Dendritic cell treated with granulocyte-macrophage colony-stimulating factor and Interleukin-4, amounts not matched to agents 40 ng/mL and 50 ng/mL, for 4 days (primary cell): ENCODE data around the gene PHF23.

Experiments
- H3K27ac Mint-ChIP-seq: one replicate; pipeline ENCODE4 v1.8.0; 2022; ENCODE audit warnings: mild to moderate bottlenecking, mixed read lengths
- H3K27me3 Mint-ChIP-seq: one replicate; pipeline ENCODE4 v1.8.0; 2022; ENCODE audit warnings: mild to moderate bottlenecking, mixed read lengths
- H3K36me3 Mint-ChIP-seq: one replicate; pipeline ENCODE4 v1.8.0; 2022; ENCODE audit warnings: low read depth, mixed read lengths
- H3K4me1 Mint-ChIP-seq: one replicate; pipeline ENCODE4 v1.8.0; 2022; ENCODE audit warnings: low read depth, mixed read lengths
- H3K4me3 Mint-ChIP-seq: one replicate; pipeline ENCODE4 v1.8.0; 2022; ENCODE audit warnings: mild to moderate bottlenecking, moderate library complexity, mixed read lengths
- H3K9me3 Mint-ChIP-seq: one replicate; pipeline ENCODE4 v1.8.0; 2022; ENCODE audit warnings: mixed read lengths
- intact Hi-C: fragments of 100-400 bp; cut with micrococcal nuclease; formaldehyde crosslinking; loops from one replicate; pipeline ENCODE4 v1.15.0; 2022

The PHF23 gene

DNA sequence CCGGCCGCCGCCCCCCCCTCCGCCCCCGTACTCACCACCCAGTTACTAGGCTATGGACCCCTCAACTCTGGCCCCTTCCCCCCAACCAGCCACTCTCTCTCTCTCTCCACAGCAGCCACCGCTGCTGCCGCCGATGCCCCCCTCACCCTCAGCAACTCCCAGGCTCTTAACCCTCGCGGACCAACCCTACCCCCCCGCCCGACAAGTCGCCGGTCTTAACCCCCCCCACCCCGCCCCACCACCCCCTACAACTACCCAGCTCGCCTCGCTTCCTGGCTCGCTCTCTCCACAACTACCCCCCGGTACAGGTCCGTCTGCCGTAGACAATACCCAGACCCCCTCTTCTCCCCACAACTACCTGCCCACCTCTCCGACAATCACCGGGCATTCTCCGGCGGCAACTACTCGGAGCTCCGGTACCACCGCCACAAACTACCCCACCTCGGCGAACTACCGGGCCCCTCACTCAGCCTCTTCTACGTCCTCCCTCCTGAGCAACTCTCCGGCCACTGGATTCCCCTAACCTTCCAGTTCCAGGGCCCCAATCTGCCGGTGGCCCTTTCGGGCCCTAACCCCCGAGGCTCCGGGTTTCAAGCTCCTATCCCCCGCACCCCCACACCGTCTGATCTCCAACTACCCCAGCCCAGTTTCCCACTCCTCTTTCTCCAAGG lies 702 bp downstream of the PHF23 start:
- peaks cover 60% of the 10 kb centered on the region for H3K4me1 Mint-ChIP-seq
- H3K9me3 Mint-ChIP-seq = no peaks in the 10 kb centered on the region
- H3K27ac Mint-ChIP-seq = peak overlapping the region; percentile 98
- H3K27me3 Mint-ChIP-seq = no peaks in the 10 kb centered on the region
- peak overlapping the region; percentile 98 for H3K4me3 Mint-ChIP-seq
- H3K36me3 Mint-ChIP-seq = peaks cover 98% of the 10 kb centered on the region
- intact Hi-C loops = no loop called here

GRCh38 chr17:7237761-7238419 lies 1.4 kb downstream of the PHF23 start:
- Mint-ChIP-seq H3K27me3 (no peaks in the 10 kb centered on the region), H3K4me1 (peaks cover 61% of the 10 kb centered on the region), H3K9me3 (no peaks in the 10 kb centered on the region), H3K36me3 (peaks cover 91% of the 10 kb centered on the region), H3K27ac (peak overlapping the region; percentile 98), H3K4me3 (peak overlapping the region; percentile 98)
- intact Hi-C loops = no loop called here

- no peaks in the 10 kb centered on the region for H3K27me3 Mint-ChIP-seq
- H3K9me3 Mint-ChIP-seq = peaks cover under 1% of the 10 kb centered on the region
- peak overlapping the region; percentile 98 for H3K27ac Mint-ChIP-seq
- H3K4me1 Mint-ChIP-seq = peaks cover 67% of the 10 kb centered on the region
- peak overlapping the region; percentile 98 for H3K4me3 Mint-ChIP-seq
- intact Hi-C loops = no loop called here
- peaks cover 87% of the 10 kb centered on the region for H3K36me3 Mint-ChIP-seq
These were observed 1.9 kb downstream of the PHF23 start for GRCh38 chr17:7237266-7237760.

DNA sequence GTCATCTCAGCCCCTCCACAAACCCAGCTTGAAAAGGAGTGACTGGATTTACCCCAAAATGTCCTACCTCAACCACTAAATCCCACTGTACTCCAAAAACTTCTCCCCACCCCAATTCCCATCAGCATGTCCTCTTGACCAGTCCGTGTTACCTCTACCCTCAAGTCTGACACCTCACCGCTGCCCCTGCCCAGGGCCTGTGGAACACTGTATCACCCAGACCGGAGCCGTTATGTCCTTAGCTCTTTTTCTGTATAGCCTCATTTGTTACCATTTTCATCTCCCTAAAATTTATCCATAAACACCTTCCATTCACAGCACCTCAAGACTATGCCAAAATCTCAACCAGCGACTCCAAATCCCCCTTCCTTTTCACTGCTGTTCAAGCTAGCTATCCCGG lies 2.4 kb downstream of the PHF23 start:
- intact Hi-C loops = no loop called here
- Mint-ChIP-seq H3K4me1 (peaks cover 72% of the 10 kb centered on the region), H3K36me3 (peaks cover 87% of the 10 kb centered on the region), H3K27me3 (no peaks in the 10 kb centered on the region), H3K4me3 (peak overlapping the region; percentile 98), H3K9me3 (peaks cover 6% of the 10 kb centered on the region), H3K27ac (peak overlapping the region; percentile 98)

- Mint-ChIP-seq H3K27me3 (no peaks in the 10 kb centered on the region), H3K4me1 (peaks cover 74% of the 10 kb centered on the region), H3K9me3 (peaks cover 7% of the 10 kb centered on the region), H3K36me3 (peaks cover 81% of the 10 kb centered on the region), H3K4me3 (peak overlapping the region; percentile 32), H3K27ac (peak overlapping the region; percentile 98)
- intact Hi-C loops = loop anchor here (2.0 kb wide), 1 partner anchor 17 kb away; the partner anchor contains the start of genes ACADVL and DLG4
These were observed 3.3 kb downstream of the PHF23 start for GRCh38 chr17:7235693-7236665.

GRCh38 chr17:7234083-7234951 lies 4.9 kb downstream of the PHF23 start, which contains the start of gene DVL2:
DVL2 (minus strand) TSS chr17:7234517; CDS start chr17:7234262, 255 bp downstream.
- peaks cover 7% of the 10 kb centered on the region for H3K9me3 Mint-ChIP-seq
- no peaks in the 10 kb centered on the region for H3K27me3 Mint-ChIP-seq
- H3K36me3 Mint-ChIP-seq = peaks cover 83% of the 10 kb centered on the region
- intact Hi-C loops = loop anchor here (2.0 kb wide), 1 partner anchor 16 kb away; the partner anchor contains the start of genes ACADVL and DLG4
- peaks cover 70% of the 10 kb centered on the region for H3K4me1 Mint-ChIP-seq
- peak within 1 kb of the TSS; percentile 94 for H3K4me3 Mint-ChIP-seq
- peak within 1 kb of the TSS; percentile 98 for H3K27ac Mint-ChIP-seq

- H3K36me3 Mint-ChIP-seq = peaks cover 83% of the 10 kb centered on the region
- peak overlapping the region; percentile 94 for H3K4me3 Mint-ChIP-seq
- peaks cover 70% of the 10 kb centered on the region for H3K4me1 Mint-ChIP-seq
- H3K27ac Mint-ChIP-seq = peak overlapping the region; percentile 98
- intact Hi-C loops = loop anchor here (2.0 kb wide), 1 partner anchor 15 kb away; the partner anchor contains the start of genes ACADVL and DLG4
- H3K9me3 Mint-ChIP-seq = peaks cover 7% of the 10 kb centered on the region
- no peaks in the 10 kb centered on the region for H3K27me3 Mint-ChIP-seq
These were observed 5.6 kb downstream of the PHF23 start for GRCh38 chr17:7233701-7234082.

GRCh38 chr17:7232114-7232513 lies 7.1 kb downstream of the PHF23 start:
- Mint-ChIP-seq H3K9me3 (peaks cover 7% of the 10 kb centered on the region), H3K27me3 (no peaks in the 10 kb centered on the region), H3K4me3 (no peak overlapping the region), H3K4me1 (peaks cover 64% of the 10 kb centered on the region), H3K36me3 (peaks cover 83% of the 10 kb centered on the region), H3K27ac (no peak overlapping the region)
- intact Hi-C loops = no loop called here

DNA sequence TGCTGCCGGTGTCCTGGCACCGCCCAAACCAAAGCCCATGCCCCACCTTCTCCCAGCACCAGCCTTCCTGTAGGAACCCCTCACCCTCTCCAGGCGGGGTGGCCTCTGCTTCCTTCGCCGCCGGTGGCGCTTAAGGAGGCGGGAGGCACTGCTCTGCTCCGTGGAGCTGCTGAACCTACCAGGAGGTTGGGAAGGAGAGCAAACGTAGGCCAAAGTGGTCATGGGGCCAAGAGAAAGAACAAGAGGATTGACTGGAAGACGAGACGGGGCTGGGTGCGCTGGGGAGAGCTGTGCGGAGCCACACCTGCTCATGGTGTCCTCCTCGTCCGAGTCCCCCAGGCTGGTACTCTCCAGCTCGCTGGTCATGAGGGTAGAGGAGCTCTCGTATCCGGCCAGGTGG lies 9.8 kb downstream of the PHF23 start:
- H3K4me3 Mint-ChIP-seq = no peak overlapping the region
- H3K27me3 Mint-ChIP-seq = no peaks in the 10 kb centered on the region
- peaks cover 38% of the 10 kb centered on the region for H3K4me1 Mint-ChIP-seq
- H3K27ac Mint-ChIP-seq = no peak overlapping the region
- intact Hi-C loops = no loop called here
- H3K9me3 Mint-ChIP-seq = peaks cover 7% of the 10 kb centered on the region
- peaks cover 83% of the 10 kb centered on the region for H3K36me3 Mint-ChIP-seq

- H3K27me3 Mint-ChIP-seq = no peaks in the 10 kb centered on the region
- H3K4me3 Mint-ChIP-seq = no peak overlapping the region
- H3K4me1 Mint-ChIP-seq = peaks cover 36% of the 10 kb centered on the region
- peaks cover 7% of the 10 kb centered on the region for H3K9me3 Mint-ChIP-seq
- intact Hi-C loops = no loop called here
- no peak overlapping the region for H3K27ac Mint-ChIP-seq
- peaks cover 83% of the 10 kb centered on the region for H3K36me3 Mint-ChIP-seq
These were observed 10.3 kb downstream of the PHF23 start for GRCh38 chr17:7228920-7229319.

DNA sequence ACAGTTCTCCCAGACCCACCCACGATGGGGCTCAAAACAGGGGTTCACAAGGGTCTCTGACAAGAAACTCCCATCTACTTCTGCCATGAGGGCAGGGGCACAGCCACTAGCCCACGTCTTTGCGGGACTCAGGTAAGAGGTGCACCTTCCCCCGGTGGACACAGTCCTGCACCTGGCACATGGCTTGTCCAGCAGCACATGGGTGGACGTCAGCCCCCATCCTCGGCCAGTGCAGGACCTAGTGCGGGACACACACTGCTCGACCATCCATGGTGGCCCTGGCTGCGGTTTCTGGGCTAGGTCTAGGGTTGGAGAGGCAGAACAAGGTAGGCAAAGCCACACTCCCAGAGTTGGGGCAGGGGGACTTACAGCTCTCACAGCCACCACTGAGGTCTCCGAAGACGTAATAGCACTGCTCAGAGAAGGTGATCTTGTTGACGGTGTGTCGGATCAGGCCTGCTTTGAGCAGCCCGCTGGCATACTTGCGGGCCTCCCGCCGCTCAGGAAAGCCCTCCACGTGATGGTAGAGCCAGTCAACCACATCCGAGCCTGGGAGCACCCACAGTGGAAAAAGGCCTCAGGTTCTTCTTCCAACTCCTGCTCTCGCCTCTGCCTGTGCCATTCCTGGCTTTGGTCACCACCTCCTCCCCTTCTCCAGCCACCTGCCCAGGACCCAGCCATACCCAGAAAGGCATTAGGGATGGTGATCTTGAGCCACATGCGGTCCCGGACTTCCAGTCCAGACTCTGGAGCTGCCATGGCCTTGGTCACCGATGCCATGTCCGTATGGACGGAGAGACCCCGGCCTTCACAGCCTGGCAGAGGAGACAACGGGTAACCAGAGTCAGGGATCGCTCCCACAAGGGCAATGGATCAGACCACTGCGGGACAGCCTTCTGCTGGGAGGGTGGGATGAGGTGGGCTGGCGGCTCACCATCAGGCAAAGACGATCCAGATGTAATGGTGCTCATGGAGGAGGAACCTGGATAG lies 12.2 kb downstream of the PHF23 start:
- Mint-ChIP-seq H3K4me1 (peaks cover 20% of the 10 kb centered on the region), H3K4me3 (no peak overlapping the region), H3K27ac (peak overlapping the region; percentile 25), H3K9me3 (peaks cover 3% of the 10 kb centered on the region), H3K27me3 (no peaks in the 10 kb centered on the region), H3K36me3 (peaks cover 94% of the 10 kb centered on the region)
- intact Hi-C loops = no loop called here

DNA sequence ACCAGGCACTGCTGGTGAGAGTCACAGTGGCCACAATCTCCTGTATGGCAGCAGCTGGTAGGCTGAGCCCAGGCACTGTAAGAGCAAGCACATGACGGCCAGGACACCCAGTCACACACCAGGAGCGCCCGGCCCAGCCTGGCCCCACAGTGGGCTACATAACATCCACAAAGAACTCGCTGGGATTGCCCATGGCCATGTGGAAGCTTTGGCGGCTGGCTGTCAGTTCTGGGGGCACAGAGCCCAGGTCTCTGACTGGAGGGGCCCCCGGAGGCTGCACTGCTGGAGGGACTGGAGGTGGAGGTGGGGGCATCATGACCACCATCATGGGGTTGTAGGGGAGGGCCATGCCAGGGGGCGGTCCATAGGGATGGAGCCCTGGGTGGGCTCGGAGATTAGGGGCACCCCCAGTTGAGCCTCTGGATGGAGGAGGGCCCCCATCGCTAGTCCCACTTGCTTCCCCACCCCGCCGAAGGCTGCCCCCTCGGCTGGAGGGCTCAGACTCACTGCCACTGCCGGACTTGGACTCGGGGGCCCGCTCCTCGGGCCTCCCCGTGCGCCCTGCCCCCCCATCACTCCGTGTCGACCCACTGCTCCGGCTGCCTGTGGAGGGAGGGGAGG lies 13.4 kb downstream of the PHF23 start:
- intact Hi-C loops = no loop called here
- H3K9me3 Mint-ChIP-seq = no peaks in the 10 kb centered on the region
- no peaks in the 10 kb centered on the region for H3K27me3 Mint-ChIP-seq
- H3K4me1 Mint-ChIP-seq = peaks cover 22% of the 10 kb centered on the region
- no peak overlapping the region for H3K27ac Mint-ChIP-seq
- no peak overlapping the region for H3K4me3 Mint-ChIP-seq
- H3K36me3 Mint-ChIP-seq = peaks cover 96% of the 10 kb centered on the region
